Right atrium auricular region (tissue), 2 donors: ENCODE results near the gene EVI5. TPM values are rescaled to one million over a fixed set of nuclear protein-coding genes. Genes with fewer than 3 reads are reported as not detected.
"Not testable (repeated sequence)": the region's sequence is repeated elsewhere in the genome, so short reads cannot be mapped to it uniquely, and the experiment has no call there.

Experiments
- DNase-seq: peaks from one replicate; pipeline ENCODE4 v3.0.0-alpha.2; 2019; ENCODE audit warnings: low spot score
- H3K27ac ChIP-seq, 2 donors: fragments of 200-600 bp; sonication (generic); 1 replicate in 1 of 2; 2 replicates in 1 of 2; pipeline ENCODE4 v1.5.1; 2016 to 2019
- H3K27me3 ChIP-seq, 2 donors: fragments of 200-600 bp; sonication (generic); one replicate each; pipeline versions ENCODE4 v1.5.1 to v1.6.0; 2017 to 2019
- H3K36me3 ChIP-seq: fragments of 200-600 bp; sonication (generic); one replicate; pipeline ENCODE4 v1.5.1; 2016
- H3K4me1 ChIP-seq, 2 donors: fragments of 200-600 bp; sonication (generic); one replicate each; pipeline versions ENCODE4 v1.5.1 to v1.6.0; 2017 to 2019
- H3K4me3 ChIP-seq, 2 donors: fragments of 200-600 bp; sonication (generic); 1 replicate in 1 of 2; 2 replicates in 1 of 2; pipeline ENCODE4 v1.5.1; 2017 to 2019; ENCODE audit warnings: mild to moderate bottlenecking in 1 of 2, moderate library complexity in 1 of 2
- H3K9me3 ChIP-seq, 2 donors: fragments of 200-600 bp; sonication (generic); one replicate each; pipeline ENCODE4 v1.5.1; 2019
- total RNA-seq, 2 donors: library from RNA; depleted of rRNA; stranded (reverse); fragments of >200 nt; gene quantifications; one replicate each; pipeline ENCODE4 v1.1.0, GENCODE V29; 2016
- TF ChIP-seq, protein P1 (sequence below), 2 donors: fragments of 200-600 bp; sonication (generic); IDR thresholded peaks; one replicate each; pipeline ENCODE4 v1.5.1; 2019; ENCODE audit warnings: antibody characterized with exemption in 2 of 2

EVI5 gene
- total RNA-seq, 2 donors from 2014 or later = 26.4 to 41.9 TPM

DNA sequence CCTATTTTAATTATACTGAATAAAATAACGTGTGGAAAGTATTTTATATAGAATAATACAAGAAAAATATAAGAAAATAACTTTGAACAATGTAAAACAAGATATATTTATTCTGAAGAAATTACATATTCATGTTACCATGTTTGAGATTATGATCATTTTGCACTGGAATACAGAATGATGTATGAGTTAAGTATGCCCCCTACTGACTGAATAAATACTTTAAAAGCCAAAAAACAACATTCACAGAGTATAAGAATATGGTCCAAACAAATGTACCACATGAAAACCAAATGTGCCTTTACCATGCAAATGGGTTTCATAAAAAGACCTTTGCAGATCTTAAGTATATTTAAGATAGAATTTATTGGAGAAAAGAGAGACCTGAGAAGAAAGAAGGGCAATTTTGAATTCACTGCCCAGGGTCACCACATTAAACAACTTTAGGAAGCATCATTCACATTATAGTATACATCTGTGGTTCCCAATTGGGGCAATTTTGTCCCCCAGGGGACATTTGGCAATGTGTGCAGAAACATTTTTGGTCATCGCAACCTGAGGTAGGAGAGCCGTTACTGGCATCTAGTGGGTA lies 161.6 kb downstream of the EVI5 start:
- peaks cover 2% of the 10 kb centered on the region for H3K36me3 ChIP-seq
- H3K9me3 ChIP-seq = no peaks in the 10 kb centered on the region
- no peak overlapping the region for H3K4me3 ChIP-seq
- TF ChIP-seq, protein P1, sequence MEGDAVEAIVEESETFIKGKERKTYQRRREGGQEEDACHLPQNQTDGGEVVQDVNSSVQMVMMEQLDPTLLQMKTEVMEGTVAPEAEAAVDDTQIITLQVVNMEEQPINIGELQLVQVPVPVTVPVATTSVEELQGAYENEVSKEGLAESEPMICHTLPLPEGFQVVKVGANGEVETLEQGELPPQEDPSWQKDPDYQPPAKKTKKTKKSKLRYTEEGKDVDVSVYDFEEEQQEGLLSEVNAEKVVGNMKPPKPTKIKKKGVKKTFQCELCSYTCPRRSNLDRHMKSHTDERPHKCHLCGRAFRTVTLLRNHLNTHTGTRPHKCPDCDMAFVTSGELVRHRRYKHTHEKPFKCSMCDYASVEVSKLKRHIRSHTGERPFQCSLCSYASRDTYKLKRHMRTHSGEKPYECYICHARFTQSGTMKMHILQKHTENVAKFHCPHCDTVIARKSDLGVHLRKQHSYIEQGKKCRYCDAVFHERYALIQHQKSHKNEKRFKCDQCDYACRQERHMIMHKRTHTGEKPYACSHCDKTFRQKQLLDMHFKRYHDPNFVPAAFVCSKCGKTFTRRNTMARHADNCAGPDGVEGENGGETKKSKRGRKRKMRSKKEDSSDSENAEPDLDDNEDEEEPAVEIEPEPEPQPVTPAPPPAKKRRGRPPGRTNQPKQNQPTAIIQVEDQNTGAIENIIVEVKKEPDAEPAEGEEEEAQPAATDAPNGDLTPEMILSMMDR (IDR thresholded peaks at IDR 0.05) = peak in 1 of 2 donors; percentile 57
- no peak for DNase-seq
- H3K27me3 ChIP-seq = no peaks in the 10 kb centered on the region
- H3K4me1 ChIP-seq = no peaks in the 10 kb centered on the region
- H3K27ac ChIP-seq = no peak overlapping the region

DNA sequence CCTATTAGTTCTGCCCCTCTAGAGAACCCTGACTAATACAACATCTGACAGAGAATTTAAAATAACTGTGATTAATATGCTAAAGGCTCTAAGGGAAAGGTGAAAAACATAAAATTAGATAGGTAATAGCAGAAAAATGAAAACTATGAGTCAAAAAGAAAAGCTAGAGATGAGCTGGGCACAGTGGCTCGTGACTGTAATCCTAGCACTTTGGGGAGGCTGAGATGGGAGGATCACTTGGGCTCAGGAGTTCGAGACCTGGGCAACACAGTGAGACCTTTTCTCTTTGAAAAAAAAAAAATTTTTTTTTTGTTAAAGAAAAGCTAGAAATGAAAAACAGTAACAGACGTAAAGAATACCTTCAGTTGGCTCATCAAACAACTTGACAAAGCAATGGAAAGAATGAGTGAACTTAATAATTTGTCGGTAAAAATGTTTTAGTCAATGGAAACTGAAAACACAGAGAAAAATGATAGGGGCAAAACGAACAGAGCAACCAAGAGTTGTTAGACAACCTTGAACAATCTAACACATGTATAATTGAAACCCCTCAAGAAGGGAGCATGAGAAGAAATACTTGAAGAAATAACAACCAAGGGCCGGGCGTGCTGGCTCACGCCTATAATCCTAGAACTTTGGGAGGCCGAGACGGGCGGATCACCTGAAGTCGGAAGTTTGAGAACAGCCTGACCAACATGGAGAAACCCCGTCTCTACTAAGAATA lies 165.3 kb downstream of the EVI5 start:
- Histone ChIP-seq H3K9me3 (no peaks in the 10 kb centered on the region), H3K36me3 (peaks cover 20% of the 10 kb centered on the region), H3K27me3 (no peaks in the 10 kb centered on the region), H3K27ac (no peak overlapping the region), H3K4me1 (no peaks in the 10 kb centered on the region), H3K4me3 (no peak overlapping the region)
- TF ChIP-seq, protein P1 (IDR thresholded peaks at IDR 0.05) = no peak
- no peak for DNase-seq

DNA sequence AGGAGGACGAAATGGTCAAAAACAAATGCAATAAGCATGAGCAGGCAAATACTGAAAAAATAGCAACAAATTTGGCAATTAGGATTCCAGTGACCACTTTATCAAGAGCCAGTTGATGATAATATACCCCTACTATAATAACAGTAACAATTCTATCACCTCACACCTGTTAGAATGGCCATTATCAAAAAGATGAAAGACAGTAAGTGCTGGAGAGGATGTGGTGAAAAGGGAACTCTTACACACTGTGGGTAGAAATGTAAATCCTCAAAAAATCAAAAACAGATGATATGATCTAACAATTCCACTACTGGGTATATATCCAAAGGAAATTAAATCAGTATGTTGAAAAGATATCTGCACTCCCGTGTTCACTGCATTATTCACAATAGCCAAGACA lies 183.9 kb downstream of the EVI5 start:
- no peak for DNase-seq
- Histone ChIP-seq H3K4me3 (no peak overlapping the region), H3K9me3 (no peaks in the 10 kb centered on the region), H3K27ac (no peak overlapping the region), H3K27me3 (no peaks in the 10 kb centered on the region), H3K36me3 (peaks cover 12% of the 10 kb centered on the region), H3K4me1 (no peaks in the 10 kb centered on the region)
- TF ChIP-seq, protein P1 (IDR thresholded peaks at IDR 0.05) = no peak

DNA sequence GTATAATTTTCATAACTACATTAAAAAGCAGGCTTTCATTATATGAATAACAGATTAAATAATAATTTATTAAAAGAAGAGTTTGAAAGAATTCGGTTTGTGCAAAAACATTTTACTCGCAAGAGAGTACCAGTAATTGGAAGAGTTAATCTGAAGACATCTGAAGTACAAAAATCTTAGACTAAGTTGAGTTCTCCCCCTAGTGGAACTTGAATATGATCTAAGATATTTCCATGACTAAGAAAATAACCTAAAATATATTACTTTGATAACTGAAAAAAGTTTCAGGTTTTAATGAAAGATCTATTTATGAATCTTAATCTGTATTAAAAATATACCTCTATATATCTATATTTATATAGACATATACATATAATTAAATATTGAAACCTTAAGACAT lies 185.7 kb downstream of the EVI5 start:
- no peaks in the 10 kb centered on the region for H3K27me3 ChIP-seq
- no peaks in the 10 kb centered on the region for H3K4me1 ChIP-seq
- peaks cover 7% of the 10 kb centered on the region for H3K36me3 ChIP-seq
- no peak for DNase-seq
- H3K9me3 ChIP-seq = no peaks in the 10 kb centered on the region
- H3K4me3 ChIP-seq = no peak overlapping the region
- no peak overlapping the region for H3K27ac ChIP-seq
- TF ChIP-seq, protein P1 (IDR thresholded peaks at IDR 0.05) = peak in 1 of 2 donors; percentile 51

DNA sequence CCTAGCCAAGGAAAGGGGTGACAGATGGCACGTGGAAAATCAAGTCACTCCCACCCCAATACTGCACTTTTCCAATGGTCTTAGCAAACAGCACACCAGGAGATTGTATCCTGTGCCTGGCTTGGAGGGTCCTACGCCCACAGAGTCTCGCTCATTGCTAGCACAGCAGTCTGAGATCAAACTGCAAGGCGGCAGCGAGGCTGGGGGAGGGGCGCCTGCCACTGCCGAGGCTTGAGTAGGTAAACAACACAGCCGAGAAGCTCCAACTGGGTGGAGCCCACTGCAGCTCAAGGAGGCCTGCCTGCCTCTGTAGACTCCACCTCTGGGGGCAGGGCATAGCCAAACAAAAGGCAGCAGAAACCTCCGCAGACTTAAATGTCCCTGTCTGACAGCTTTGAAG lies 195.5 kb downstream of the EVI5 start:
- H3K9me3 ChIP-seq, DNase-seq, H3K4me3 ChIP-seq, H3K36me3 ChIP-seq, H3K27ac ChIP-seq, H3K4me1 ChIP-seq, H3K27me3 ChIP-seq: not testable (repeated sequence)

DNA sequence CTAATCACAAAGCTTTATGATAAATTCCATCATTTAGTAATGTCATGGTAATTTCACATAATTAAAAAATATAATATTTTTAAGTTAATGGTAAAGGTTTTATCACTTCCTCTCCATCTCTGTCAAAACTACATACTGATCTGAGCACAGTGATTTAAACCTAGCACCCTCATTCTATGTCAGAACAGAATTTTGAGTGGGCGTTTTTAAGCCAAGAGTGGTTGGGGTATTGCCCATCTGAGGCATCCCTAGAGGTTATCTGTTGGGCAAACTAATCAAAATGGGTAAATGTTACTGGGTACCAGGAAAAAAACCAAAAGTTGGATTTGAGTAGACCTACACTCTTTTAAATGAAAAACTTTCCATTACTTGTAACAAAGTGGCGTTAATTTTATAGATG lies 197.5 kb downstream of the EVI5 start:
- Histone ChIP-seq H3K9me3 (no peaks in the 10 kb centered on the region), H3K4me3 (no peak overlapping the region), H3K36me3 (no peaks in the 10 kb centered on the region), H3K4me1 (no peaks in the 10 kb centered on the region), H3K27ac (no peak overlapping the region), H3K27me3 (no peaks in the 10 kb centered on the region)
- no peak for DNase-seq
- TF ChIP-seq, protein P1 (IDR thresholded peaks at IDR 0.05) = no peak
